HuH-7 (cell line): ENCODE measurements around the gene CDC16.
"Not testable (repeated sequence)": the region's sequence is repeated elsewhere in the genome, so short reads cannot be mapped to it uniquely, and the experiment has no call there.

ENCODE experiments used
- DNase-seq: peaks from one replicate; pipeline ENCODE4 v3.0.0; 2011; ENCODE audit warnings: low spot score

Gene CDC16

DNA sequence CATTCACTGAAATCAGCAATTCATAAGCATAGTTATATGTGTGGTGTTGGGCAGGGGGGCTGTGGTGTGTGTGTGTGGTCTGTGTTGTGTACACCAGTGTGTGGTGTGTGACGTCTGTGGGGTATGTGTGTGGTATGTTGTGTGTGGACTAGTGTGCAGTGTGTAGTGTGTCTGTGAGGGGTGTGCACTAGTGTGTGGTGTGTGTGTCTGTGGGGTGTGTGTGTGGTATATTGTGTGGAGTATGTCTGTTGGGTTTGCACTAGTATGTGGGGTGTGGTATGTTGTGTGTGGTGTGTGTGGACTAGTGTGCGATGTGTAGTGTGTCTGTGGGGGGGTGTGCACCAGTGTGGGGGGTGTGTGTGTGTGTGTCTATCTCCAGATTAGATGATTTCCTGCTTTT is 7.2 kb upstream of the CDC16 start:
- DNase-seq = no peak

DNA sequence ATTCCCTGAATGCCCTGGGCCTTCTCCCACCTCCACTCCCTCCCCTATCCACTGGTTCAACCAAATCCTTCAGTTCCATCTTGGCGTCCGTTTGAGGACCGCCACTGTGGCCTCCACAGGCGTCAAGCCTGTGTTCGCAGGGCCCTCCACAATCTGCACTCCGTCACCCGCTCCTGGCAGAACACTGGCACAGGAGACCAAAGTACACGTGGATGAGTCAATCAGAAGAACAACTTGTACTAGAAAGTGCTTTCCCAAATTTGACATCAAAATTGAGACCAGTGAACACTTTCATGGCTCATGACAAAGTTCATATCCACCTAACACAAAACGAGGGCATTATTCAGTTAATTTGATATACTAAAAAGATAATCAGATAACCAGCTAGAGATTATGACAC is 6.5 kb upstream of the CDC16 start:
- DNase-seq = no peak

DNA sequence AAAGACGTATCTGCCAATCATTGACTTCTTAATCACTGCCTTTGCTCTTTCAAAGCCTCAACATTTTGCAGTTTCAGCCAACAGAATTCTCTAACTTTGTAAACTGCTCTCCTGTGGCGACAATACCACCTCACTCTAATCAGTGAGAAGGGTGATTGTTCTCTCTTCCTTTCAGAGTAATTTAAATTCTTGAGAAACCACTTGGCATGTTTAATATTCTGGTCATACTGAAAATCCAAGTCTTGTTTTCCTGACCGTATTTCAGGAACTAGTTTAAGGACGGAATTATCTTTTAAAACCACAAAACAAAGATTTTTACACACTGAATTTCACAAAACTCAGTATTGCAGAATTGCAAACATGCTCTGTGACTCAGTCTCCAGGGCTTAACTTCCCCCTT is 5.2 kb upstream of the CDC16 start:
- DNase-seq = no peak

DNA sequence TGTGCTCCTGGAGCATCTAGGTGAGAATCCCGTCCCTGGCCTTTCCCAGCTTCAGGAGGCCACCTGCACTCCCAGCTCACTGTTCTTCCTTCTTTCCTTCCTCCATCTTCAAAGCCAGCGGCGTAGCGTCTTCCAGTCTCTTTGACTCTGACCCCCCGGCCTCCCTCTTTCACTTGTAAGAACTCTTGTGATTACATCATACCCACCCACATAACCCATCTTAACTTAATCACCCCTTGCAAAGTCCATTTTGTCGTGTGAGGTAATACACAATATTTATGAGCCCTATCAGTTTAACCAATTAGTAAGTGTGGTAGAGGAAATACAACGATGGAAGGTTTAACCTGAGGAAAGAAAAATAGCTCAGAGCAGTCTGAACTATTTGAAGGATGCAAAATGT is 4.6 kb upstream of the CDC16 start:
- no peak for DNase-seq

DNA sequence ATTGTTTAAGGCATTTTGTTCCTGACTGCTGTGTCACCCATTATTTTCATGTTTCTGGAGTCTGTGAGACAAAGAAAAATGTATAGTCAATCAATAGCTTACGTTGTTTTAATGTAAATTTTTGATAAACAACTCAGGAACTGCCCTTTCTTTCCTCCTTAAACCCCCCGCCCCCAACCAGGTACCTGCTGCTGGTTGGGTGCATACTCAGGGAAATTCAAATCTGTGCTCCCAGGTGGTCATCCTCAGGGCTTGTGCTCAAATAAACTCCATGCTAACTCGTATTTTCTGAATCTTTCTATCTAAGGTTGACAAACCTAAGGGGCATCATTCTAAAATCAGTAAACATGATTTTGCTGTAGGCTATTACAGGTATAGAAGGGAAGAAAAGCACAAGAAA is 4.1 kb upstream of the CDC16 start:
- no peak for DNase-seq

DNA sequence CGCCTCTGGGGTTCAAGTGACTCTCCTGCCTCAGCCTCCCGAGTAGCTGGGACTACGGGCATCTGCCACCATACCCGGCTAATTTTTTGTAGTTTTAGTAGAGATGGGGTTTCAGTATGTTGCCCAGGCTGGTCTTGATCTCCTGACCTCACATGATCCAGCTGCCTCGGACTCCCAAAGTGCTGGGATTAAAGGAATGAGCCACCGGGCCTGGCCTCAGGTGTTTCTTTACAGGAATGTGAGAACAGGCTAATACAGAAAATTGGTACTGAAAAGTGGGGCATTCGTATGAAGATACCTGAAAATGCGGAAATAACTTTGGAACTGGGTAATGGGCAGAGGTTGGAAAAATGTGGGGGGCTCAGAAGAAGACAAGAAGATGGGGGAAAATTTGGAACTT is 2.8 kb upstream of the CDC16 start:
- DNase-seq = no peak

DNA sequence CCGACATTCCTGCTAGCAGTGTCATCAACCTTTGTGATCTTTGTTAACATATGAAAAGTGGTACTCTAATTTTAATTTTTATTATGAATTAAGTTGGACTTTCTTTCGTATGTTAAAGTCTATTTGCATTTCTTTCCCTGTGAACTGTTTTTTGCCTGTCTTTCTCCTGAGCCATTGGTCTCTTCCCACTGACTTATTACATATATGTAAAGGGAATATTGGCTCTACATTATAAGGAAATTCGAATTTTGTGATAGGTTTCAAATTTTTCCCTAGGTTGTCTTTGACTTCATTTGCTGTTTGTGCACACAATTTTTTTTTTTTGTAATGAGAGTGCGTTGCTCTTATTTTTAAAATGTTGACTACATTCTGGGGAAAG is 442 bp upstream of the CDC16 start:
- no peak for DNase-seq

DNA sequence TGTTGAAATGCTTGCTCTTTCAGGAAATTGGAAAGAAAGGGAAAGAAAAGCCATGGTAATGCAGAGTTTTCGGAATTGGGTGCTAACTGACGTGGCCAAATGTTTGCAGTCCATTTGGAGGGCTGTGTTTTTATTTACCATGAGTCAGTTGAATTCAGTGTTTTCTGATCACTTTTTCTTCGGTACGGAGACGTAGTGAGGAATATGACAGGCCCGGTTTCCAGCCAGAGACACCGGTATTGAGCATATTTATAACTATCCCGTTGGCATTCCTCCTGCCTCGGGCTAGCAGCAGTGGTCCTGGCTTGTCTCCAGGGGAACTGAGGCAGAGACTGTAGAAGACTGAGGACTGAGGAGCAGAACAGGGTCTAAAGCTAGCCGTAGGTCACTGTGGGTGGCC is 1.0 kb downstream of the CDC16 start:
- DNase-seq = no peak

DNA sequence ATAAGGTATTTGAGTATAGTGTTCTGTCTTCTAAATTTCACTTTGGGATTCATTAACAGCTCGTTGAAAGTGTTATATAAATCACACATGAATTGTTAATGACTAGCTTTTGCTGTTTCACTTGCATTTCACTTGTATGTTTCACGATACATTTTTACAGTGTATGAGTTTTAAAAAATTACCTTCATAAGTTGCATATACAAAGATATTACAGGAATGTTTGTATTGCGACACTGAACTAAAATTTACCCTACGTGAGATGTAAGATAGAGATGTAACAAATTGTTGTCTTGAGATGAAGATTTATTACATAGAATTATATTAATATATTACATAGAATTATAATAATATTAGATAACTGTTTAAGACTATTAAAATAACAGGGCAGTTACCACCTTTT is 1.5 kb downstream of the CDC16 start:
- no peak for DNase-seq

DNA sequence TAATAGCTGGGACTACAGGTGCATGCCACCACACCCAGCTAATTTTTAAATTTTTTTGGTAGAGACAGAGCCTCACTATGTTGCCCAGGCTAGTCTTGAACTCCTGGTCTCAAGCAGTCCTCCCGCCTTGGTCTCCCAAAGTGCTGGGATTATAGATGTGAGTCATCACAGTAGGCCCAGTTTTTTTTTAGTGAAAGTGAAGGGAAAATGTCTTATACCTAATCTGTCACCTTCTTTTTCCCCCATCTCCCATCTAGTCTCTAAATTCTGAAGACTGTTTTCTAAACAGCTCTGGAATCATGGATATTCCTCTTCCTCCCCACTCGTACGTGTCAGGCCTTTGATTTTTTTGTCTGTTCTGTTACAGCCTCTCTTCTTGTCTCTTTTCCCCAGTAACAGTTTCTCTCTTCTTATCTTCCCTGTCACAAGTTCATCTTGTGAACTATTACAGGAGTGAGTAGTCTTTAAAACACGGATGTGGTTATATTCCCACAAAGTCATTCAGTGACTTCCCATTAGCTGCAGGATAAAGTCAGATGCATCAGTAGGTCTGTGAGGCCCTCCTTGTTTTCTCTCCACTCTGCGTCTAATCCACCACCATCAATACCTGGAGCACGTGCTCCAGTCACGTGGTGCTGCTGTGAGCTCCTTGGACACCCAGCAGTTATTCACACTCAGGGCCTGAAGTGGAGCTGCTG is 2.9 kb downstream of the CDC16 start:
- DNase-seq = no peak

DNA sequence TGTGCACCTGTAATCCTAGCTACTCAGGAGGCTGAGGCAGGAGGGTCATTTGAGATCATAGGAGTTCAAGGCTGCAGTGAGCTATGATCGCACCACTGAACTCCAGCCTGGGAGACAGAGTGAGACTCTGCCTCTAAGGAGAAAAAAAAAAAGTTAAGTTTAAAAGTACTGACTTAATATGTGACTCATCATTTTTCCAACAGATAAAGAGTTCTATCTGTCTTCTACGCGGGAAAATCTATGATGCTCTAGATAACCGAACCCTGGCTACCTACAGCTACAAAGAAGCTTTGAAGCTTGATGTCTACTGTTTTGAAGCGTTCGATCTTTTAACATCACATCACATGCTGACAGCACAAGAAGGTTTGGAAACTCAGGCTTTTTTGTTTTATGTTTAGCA is 7.2 kb downstream of the CDC16 start:
- DNase-seq = no peak

DNA sequence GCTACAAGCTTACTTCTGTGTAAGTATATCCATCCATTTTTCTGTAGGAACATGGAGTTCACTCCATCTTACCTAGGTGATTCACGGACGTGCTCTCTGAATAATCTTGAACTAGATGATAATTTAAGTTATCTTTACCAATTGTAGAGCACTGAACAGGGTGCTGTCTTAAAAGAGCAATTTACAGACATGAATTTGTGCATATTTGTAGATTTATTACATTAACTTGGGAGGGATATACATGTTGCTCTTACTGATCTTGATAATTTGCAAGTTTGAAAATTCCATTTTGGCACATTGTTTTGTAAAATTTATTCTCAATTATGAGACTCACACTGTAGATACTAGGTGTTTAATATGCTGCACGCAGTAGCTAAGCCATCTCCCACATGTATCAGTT is 9.3 kb downstream of the CDC16 start:
- no peak for DNase-seq

DNA sequence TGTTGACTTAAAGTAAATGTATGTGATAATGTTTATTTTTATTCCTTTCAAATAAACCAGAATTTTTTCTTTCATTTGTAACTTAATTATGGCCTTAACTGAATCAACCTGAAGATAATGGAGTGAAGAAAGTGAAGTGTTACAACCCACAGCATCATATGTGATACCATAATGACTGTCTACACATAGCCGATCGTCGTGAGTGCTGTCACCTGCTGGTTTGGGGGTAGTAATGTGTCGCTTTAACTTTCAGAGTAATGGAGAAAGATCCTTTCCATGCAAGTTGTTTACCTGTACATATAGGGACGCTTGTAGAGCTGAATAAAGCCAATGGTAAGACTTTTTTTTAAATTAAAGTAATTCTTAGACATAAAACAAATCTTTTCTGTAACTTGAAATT is 9.9 kb downstream of the CDC16 start:
- no peak for DNase-seq

DNA sequence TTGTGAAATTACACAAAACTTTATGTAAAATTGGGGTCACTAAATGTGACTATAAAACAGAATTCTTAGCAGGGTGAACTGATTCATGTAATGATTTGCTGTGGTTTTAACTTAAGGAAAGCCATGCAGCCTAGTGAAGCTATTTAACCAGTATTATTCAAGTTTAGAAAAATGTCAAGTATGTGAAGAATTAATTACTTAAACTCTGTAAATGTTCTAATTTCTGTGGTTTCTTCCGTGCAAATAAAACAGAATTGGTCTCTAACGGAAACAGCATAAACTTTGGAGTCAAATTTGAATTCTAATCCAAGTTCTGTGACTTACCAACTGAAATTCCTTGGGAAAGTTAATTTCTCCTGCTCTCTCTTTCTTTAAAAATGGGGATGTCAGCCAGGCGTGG is 13.3 kb downstream of the CDC16 start:
- no peak for DNase-seq

DNA sequence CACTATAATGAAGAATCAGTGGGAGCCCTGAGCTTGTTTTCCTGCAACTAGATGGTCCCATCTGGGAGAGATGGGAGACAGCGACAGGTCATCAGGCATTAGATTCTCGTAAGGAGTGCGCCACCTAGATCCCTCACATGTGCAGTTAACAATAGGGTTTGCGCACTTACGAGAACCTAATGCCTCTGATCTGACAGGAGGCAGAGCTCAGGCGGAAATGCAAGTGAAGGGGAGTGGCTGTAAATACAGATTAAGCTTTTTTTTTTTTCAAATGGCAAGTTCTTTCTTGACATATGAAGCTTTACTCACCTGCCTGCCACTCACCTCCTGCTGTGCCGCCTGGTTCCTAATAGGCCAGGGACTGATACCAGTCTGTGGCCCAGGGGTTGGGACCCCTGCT is 14.4 kb downstream of the CDC16 start:
- DNase-seq = no peak

DNA sequence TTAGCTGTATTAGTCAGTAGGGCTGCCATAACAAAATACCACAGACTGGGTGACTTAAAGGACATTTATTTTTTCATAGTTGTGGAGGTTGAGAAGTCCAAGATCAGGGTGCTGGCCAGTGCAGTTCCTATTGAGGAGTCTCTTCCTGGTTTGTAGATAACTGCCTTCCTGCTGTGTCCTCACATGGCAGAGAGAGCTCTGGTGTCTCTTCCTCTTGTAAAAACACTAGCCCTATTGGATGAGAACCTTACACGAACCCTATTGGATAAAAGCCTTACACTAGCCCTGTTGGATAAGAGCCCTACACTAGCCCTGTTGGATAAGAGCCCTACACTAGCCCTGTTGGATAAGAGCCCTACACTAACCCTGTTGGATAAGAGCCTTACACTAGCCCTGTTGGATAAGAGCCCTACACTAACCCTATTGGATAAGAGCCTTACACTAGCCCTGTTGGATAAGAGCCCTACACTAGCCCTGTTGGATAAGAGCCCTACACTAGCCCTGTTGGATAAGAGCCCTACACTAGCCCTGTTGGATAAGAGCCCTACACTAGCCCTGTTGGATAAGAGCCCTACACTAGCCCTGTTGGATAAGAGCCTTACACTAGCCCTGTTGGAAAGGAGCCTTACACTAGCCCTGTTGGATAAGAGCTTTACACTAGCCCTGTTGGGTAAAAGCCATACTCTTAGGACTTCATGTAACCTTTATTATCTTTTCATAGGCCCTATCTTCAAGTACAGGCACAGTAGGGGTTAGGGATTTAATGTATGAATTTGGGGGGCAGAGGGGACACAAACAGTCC is 17.1 kb downstream of the CDC16 start:
- not testable (repeated sequence) for DNase-seq

DNA sequence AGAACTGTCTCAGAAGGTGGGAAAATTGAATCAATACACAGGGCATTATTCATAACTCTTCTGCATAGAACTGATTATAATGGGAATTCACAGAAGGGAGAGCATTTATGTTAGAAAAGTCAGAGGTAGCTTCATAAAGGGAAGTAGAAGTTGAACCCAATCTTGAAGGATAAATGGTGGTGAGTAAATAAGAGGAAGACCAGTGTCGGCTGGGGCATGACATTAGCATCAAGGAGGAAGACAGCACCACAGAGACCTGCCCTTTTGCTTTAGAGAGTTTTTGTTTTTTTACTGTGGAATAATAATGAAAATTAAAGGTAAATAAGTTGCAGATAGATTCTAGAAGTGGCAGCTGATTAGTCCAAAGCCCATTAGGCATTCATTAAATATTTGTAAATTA is 21.9 kb downstream of the CDC16 start:
- no peak for DNase-seq

DNA sequence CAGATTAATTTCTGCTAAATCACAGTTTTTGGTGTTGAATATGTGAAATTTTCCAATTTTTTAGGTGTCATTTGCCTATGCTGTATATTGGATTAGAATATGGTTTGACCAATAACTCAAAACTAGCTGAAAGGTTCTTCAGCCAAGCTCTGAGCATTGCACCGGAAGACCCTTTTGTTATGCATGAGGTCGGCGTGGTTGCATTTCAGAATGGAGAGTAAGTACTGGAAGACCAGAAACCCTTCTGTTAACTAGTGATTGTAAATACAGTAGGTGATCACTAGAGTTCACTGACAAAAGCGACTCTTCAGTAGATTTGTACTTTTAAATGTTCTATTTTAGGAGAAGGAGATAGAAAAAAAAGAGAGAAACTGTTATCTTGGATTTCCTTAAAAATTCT is 22.3 kb downstream of the CDC16 start:
- no peak for DNase-seq

DNA sequence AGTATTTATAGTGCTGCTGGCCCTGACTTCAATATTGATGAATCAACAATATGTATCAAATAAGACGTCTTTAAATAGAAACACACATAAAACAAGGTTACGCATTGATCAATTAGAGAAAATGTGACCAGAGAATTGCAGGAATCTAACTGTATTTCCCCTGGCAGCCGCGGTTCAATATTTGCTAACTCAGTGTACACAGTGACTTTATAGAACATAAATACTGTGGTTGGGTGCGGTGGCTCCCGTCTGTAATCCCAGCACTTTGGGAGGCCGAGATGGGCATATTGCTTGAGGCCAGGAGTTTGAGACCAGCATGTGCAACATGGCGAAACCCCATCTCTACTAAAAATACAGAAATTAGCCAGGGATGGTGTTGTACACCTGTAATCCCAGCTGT is 23.9 kb downstream of the CDC16 start:
- no peak for DNase-seq

DNA sequence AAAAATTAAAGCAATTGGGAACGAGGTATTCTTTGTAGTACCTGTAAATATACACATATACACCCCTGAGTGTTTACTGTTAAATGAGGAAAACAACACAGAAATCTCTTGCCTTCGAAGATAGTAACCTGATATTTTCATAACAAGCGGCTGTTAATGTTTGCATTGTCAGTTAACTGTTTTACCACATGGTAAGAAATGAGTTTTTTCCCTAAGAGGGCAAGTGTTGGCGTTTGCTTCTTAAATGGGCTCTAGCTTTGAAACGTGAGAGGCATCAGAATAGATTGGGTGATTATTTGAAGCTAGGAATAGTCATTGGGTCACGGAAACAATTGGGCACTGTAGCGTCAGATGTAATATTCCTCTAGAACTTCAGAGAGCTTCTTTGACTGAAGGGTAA is 24.7 kb downstream of the CDC16 start:
- no peak for DNase-seq

DNA sequence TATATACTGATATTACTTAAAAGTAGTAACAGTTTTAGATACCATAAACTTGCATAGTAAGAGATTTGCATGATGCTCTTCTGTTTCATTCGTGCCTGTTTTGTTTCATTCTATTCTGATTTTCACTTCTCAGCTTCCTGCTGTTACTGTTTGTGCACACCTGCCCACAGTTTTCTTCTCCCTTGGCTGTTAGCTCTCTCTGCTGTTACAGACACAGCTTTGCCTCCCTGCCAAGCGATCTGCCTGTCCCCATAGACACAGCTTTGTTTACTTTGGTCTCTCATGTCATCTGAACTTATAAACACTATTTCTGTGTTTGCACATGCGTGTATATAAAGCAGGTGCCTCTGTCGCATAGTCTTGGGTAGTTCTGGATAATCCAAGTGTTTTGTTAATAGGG is 25.3 kb downstream of the CDC16 start:
- no peak for DNase-seq

DNA sequence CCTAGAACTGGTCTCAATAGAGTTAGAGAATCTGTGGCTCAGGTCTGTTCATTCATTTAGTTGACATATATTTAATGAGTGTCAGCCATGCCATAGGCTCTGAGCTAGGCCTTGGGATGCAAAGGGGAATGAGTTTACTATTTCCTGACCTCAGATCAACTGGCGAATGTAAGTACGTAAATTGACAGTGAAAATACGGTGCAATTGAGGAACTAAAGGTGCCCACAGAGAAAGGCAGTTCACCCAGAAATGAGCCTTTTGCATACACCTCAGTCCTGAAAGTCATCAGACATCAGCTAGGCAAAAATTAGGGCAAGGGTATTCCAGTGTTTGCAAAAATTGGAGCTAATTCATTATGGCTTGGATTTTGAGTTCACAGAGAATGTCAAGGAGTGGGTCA is 26.1 kb downstream of the CDC16 start:
- DNase-seq = no peak

DNA sequence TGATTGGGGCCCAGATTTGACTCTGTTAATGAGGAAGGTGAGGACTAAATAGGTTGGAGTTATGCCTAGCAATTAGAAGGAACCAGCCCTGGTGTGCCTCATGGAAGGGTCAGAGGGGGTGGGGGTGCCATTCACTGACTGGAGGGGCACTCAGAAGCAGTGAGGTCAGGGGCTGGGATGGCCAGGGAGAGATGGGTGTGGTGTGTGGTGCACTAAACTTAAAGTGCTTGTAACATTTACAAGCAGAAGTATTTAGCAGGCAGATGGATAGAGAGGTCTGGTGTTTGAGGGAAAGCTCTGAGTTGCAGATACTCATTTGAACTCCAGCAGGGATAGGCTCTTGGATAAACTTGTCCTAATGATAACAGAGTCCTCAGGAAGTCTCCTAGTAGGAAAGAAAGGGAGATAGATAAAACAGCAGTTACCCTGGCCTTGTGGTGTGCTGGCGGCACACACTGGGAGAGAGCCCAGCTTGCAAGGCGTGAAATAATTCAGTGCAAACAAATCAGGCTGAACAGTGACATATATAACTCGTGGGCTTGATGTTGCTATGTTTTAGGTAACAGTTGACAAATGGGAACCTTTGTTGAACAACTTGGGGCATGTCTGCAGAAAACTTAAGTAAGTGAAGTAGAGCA is 26.8 kb downstream of the CDC16 start:
- DNase-seq = no peak

DNA sequence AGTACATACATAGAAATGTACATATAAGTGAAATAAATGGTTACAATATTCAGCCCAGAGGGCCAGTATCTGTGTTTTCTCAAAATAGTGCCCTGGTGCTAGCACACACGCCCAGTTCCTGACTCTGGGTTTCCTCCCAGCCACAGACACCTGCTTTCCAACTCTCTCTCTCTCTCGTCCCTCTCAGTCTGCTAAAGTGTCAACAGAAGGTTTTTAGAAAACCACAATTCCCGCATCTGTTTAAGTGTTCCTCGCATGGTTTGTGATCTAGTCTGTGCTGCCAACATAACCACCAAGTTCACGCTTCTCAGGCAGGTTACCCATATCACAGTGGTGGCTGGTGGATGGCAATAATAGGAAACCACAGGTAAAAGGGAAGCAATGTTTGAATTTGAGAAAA is 28.9 kb downstream of the CDC16 start:
- DNase-seq = no peak
